ENCODE data around the gene SLC43A2. TPM values are rescaled to one million over a fixed set of nuclear protein-coding genes. Genes with fewer than 3 reads are reported as not detected.

Gene SLC43A2
- total and polyA plus RNA-seq, 7 donors, result 2.4 to 16.5 (median 7.2) TPM

DNA sequence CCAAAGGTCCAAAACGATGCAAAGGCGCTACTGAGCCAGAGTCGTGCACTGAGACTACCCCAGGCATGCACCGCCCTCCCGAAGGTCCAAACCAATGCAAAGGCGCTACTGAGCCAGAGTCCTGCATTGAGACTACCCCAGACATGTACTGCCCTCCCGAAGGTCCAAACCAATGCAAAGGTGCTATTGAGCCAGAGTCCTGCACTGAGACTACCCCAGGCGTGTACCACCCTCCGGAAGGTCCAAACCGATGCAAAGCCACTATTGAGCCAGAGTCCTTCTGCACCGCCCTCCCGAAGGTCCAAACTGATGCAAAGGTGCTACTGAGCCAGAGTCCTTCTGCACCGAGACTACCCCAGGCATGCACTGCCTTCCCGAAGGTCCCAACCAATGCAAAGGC is 27.1 kb downstream of the SLC43A2 start:
- no peaks in the 10 kb centered on the region for H3K27me3 ChIP-seq
- 98% methylated on average over 14 of the region's 14 CpGs for whole genome bisulfite sequencing, 2 donors
- DNase-seq, result no peak
- H3K4me1 ChIP-seq, result no peaks in the 10 kb centered on the region
- H3K4me3 ChIP-seq, result no peak overlapping the region
- no peaks in the 10 kb centered on the region for H3K36me3 ChIP-seq
- H3K27ac ChIP-seq, result no peak overlapping the region
- TF ChIP-seq, protein P1, sequence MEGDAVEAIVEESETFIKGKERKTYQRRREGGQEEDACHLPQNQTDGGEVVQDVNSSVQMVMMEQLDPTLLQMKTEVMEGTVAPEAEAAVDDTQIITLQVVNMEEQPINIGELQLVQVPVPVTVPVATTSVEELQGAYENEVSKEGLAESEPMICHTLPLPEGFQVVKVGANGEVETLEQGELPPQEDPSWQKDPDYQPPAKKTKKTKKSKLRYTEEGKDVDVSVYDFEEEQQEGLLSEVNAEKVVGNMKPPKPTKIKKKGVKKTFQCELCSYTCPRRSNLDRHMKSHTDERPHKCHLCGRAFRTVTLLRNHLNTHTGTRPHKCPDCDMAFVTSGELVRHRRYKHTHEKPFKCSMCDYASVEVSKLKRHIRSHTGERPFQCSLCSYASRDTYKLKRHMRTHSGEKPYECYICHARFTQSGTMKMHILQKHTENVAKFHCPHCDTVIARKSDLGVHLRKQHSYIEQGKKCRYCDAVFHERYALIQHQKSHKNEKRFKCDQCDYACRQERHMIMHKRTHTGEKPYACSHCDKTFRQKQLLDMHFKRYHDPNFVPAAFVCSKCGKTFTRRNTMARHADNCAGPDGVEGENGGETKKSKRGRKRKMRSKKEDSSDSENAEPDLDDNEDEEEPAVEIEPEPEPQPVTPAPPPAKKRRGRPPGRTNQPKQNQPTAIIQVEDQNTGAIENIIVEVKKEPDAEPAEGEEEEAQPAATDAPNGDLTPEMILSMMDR (IDR thresholded peaks at IDR 0.05), result no peak
- TF ChIP-seq EP300 (IDR thresholded peaks at IDR 0.05) (no peak), POLR2A (IDR thresholded peaks at IDR 0.05) (no peak), POLR2AphosphoS5 (IDR thresholded peaks at IDR 0.05) (no peak)
- intact Hi-C loops (cut with DNase I), result no loop called here
- no peaks in the 10 kb centered on the region for H3K9me3 ChIP-seq

DNA sequence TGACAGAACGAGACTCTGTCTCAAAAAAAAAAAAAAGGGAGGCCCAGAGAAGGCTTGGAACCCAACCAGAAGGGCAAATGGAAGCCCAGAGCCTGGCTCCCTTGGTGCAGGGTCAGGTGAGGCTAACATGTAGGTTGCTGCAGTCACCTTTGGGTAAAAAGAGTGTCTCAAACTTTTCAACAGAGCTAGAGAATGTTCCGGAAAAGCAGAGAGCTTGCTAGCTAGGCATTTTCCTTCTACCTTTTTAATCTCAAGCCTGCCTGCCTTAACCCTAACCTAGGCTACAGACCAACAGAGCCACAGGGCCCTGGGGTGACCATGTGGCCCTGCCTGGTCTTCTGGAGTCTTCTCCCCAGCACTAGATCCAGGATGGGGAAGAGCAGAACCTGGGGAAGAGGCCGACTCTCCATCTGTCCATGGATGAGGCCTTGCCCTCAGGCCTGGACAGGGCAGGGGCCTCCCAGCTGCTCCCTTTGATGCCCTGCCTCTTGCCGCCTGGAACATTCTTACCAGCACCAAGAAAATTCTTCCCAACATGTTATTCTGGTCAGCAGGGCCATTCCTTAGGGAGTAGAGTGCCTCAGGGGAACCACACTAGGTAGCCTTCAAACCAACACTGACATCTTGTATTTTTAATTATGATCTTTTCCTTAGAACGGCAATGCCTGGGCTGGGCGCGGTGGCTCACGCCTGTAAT is 30.1 kb downstream of the SLC43A2 start:
- Histone ChIP-seq H3K36me3 (no peaks in the 10 kb centered on the region), H3K4me3 (no peak overlapping the region), H3K27ac (no peak overlapping the region), H3K4me1 (no peaks in the 10 kb centered on the region), H3K27me3 (no peaks in the 10 kb centered on the region), H3K9me3 (no peaks in the 10 kb centered on the region)
- TF ChIP-seq EP300 (IDR thresholded peaks at IDR 0.05), result no peak
- TF ChIP-seq POLR2AphosphoS5 (IDR thresholded peaks at IDR 0.05), result no peak
- TF ChIP-seq, protein P1 (IDR thresholded peaks at IDR 0.05), result no peak
- TF ChIP-seq POLR2A (IDR thresholded peaks at IDR 0.05), result no peak
- intact Hi-C loops (cut with DNase I), result no loop called here
- WGBS, 2 donors, result 86 to 92% methylated on average over 8 of the region's 8 CpGs
- no peak for DNase-seq

DNA sequence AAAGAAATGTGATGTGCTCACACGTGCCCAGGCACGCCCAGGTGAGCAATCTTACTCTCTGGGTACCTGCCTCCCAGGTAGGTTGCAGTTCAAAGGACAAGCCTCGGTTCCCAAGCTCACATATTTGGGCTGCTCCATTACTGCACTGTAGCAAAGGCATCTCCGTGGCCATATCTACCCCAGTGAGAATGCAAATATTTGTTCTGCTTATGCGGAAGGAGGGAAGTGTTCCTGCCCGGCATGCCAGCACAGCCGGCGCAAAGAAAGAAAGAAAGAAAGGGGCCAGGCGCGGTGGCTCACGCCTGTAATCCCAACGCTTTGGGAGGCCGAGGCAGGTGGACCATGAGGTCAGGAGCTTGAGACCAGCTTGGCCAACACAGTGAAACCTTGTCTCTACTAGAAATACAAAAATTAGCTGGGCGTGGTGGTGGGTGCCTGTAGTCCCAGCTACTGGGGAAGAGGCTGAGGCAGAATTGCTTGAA is 30.7 kb downstream of the SLC43A2 start:
- Histone ChIP-seq H3K27ac (no peak overlapping the region), H3K4me1 (no peaks in the 10 kb centered on the region), H3K9me3 (no peaks in the 10 kb centered on the region), H3K36me3 (no peaks in the 10 kb centered on the region), H3K27me3 (no peaks in the 10 kb centered on the region), H3K4me3 (no peak overlapping the region)
- TF ChIP-seq POLR2A (IDR thresholded peaks at IDR 0.05), result no peak
- no peak for TF ChIP-seq POLR2AphosphoS5 (IDR thresholded peaks at IDR 0.05)
- TF ChIP-seq EP300 (IDR thresholded peaks at IDR 0.05), result no peak
- TF ChIP-seq, protein P1 (IDR thresholded peaks at IDR 0.05), result no peak
- intact Hi-C loops (cut with DNase I), result no loop called here
- 20 to 68% methylated on average over 14 of the region's 14 CpGs for WGBS, 2 donors
- no peak for DNase-seq

DNA sequence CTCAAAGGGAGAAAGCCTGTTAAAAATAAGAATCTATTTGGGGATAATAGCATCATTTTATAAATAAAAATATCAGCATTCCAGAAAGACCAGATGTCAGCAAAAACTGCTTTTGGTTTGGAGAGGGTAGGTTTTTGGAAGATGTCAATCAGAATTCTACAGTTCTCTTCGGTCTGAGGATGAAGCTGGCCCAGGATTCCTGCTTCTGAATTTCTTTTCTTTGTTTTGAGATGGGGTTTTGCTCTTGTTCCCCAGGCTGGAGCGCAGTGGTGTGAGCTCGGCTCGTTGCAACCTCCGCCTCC is 35.1 kb downstream of the SLC43A2 start:
- H3K27me3 ChIP-seq, result no peaks in the 10 kb centered on the region
- no peak overlapping the region for H3K4me3 ChIP-seq
- no peak for DNase-seq
- no peak for TF ChIP-seq POLR2A (IDR thresholded peaks at IDR 0.05)
- TF ChIP-seq, protein P1 (IDR thresholded peaks at IDR 0.05), result no peak
- no peak for TF ChIP-seq POLR2AphosphoS5 (IDR thresholded peaks at IDR 0.05)
- TF ChIP-seq EP300 (IDR thresholded peaks at IDR 0.05), result no peak
- peaks cover 0 to 3% (median 0%) of the 10 kb centered on the region in 4 donors for H3K36me3 ChIP-seq
- intact Hi-C loops (cut with DNase I), result no loop called here
- H3K4me1 ChIP-seq, result peaks cover 0 to 19% (median 17%) of the 10 kb centered on the region in 4 donors
- no peaks in the 10 kb centered on the region for H3K9me3 ChIP-seq
- no peak overlapping the region for H3K27ac ChIP-seq
- WGBS, 2 donors, result 89 to 90% methylated on average over 5 of the region's 5 CpGs

Measured in sigmoid colon (tissue), 7 donors.